ENCODE results near the gene ASCL4. TPM values are rescaled to one million over a fixed set of nuclear protein-coding genes. Genes with fewer than 3 reads are reported as not detected.

ASCL4 gene
- total RNA-seq, 2 experiments from 2014 or later, result not detected

DNA sequence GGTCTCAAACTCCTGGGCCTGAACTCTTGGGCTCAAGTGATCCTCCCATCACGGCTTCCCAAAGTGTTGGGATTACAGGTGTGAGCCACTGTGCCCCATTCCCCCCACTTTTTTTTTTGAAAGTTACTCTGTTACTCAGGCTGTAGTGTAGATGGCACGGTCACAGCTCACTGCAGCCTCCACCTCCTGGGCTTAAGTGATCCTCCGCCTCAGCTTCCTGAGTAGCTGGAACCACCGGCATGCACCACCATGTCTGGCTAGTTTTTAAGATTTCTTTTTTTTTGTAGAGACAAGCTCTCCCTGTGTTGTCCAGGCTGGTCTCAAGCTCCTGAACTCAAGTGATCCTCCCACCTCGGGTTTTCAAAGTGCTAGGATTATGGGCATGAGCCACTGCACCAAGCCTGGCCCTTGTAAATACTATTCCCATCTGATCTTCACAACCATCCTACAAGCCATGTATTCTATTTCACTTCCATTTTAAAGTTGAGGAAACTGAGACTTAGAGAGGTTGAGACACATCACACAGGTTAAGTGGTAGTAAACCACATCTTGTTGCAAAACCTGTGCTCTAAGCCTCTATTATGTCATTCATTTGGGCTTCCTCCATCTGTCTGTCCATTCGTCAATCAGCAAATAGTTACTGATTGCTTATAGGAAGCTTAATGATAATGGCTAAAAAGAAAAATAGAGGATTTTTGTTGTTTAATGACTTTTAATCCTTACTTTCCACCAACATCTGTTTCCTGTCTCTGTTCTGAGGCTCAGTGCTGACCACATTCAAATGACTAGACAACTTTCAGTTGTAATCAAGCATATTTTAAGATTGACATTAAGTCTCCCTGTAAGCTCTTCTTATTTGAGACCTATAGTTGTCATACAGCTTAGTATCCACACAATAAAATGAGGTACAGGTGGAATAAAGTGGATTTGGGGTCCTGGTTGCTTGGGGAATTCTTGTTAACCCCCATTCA, 9.2 kb downstream of the ASCL4 start:
- H3K27ac Mint-ChIP-seq, result no peak overlapping the region
- H3K27me3 Mint-ChIP-seq, result peaks cover 21% of the 10 kb centered on the region
- peaks cover 10% of the 10 kb centered on the region for H3K4me1 Mint-ChIP-seq
- H3K4me3 Mint-ChIP-seq, result no peak overlapping the region
- no peaks in the 10 kb centered on the region for H3K36me3 Mint-ChIP-seq (ENCODE audit: low read depth)
- H3K9me3 Mint-ChIP-seq, result no peaks in the 10 kb centered on the region
- ChIA-PET POLR2A (no interaction called here), CTCF (interaction anchor here (0.6 kb wide), 2 partner anchors 47 to 396 kb away, joined by 3 to 4 read pairs; no protein-coding TSS in a partner anchor)
- no peak for DNase-seq

DNA sequence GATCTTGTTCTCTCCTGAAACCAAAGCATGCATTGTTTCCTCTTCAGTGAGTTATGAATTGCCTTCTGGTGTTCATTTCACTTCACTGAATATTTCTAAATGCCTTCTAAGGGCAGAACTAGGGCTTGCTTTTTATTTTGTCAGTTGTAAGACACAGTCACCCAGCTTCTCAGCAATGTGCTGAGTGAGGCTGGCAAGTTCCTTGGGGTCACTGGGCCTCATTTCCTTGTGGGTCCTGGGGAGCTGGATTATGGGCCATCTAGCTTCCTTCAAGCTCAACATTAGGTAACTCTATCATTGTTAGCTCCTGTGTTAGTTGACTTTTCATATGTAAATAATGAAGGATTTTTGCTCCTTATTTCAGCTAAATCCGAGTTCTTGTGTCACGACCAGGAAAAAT, 13.8 kb downstream of the ASCL4 start:
- CTCF ChIA-PET, result no interaction called here
- H3K4me3 Mint-ChIP-seq, result no peak overlapping the region
- H3K36me3 Mint-ChIP-seq (ENCODE audit: low read depth), result peaks cover 1% of the 10 kb centered on the region
- no peak overlapping the region for H3K27ac Mint-ChIP-seq
- peaks cover 5% of the 10 kb centered on the region for H3K27me3 Mint-ChIP-seq
- POLR2A ChIA-PET, result no interaction called here
- no peak for DNase-seq
- peaks cover 8% of the 10 kb centered on the region for H3K4me1 Mint-ChIP-seq
- peaks cover 9% of the 10 kb centered on the region for H3K9me3 Mint-ChIP-seq

DNA sequence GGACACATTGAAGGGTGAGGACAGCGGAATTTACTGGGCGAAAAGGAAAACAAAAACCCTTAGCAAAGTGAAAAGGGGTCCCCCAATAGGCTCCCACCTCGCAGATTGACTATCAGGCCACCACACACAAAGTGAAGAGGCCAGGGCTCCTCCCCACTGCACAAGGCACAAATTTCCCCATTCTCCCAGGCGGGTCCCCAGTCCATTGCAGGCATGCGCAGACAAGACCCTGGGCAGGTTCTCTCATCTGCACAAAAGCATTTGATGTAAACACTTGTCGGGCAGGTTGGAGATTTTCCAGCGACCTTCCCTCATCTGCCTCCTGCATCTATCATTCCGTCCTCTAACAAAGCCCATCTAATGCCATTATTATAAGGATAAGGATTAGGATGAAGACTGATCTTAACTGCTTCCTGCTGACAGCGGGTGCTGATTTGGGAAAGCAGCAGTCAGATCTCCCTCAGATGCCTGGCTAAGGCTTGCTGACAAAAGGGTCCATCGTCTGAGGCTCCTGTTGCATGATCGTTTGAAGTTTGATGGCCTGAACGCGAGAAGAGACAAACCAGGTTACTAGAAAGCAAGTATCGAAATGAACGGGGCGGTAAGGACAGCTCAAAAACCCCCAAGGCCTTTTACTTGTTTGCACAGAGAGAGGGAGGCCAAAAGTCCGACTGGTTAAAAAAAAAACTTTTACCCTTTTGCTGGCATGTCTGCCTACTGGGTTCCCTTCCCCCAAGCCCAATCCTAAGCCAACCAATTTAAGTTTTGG, 14.4 kb downstream of the ASCL4 start:
- Mint-ChIP-seq H3K27ac (no peak overlapping the region), H3K27me3 (peaks cover 6% of the 10 kb centered on the region), H3K36me3 (ENCODE audit: low read depth) (peaks cover 1% of the 10 kb centered on the region), H3K9me3 (peaks cover 9% of the 10 kb centered on the region), H3K4me1 (peaks cover 3% of the 10 kb centered on the region), H3K4me3 (no peak overlapping the region)
- CTCF ChIA-PET, result no interaction called here
- no peak for DNase-seq
- POLR2A ChIA-PET, result no interaction called here

DNA sequence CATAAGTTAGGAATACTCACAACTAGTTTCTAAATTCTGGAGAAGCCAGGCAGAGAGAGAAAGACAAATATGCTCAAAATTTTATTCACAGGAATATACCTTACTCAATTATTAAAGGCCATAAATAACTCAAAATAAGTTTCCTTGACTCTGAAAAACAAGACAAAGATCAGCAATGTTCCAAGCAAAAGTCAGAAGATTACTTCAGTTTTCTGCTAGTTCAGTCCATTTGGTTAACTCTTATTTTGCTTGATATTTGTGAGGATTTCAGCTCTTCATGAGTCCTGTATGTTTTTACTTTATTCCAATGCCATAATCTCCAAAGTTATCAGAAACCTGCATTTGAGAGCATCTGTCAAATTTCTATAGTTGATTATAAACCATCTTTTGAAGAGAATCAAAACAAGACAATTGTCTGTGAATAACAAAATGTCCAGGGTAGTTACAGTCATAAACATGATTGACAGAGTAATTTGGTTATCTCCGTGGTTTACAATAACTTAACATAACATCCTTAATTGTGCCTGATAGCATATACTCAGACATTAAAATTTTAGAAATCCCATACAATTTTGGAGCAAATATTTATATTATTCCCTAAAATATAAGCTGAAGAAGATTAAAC, 17.1 kb downstream of the ASCL4 start:
- Mint-ChIP-seq H3K4me3 (no peak overlapping the region), H3K9me3 (peaks cover 9% of the 10 kb centered on the region), H3K27ac (no peak overlapping the region), H3K36me3 (ENCODE audit: low read depth) (peaks cover 1% of the 10 kb centered on the region), H3K27me3 (peaks cover 23% of the 10 kb centered on the region), H3K4me1 (no peaks in the 10 kb centered on the region)
- no peak for DNase-seq
- ChIA-PET POLR2A (no interaction called here), CTCF (no interaction called here)

DNA sequence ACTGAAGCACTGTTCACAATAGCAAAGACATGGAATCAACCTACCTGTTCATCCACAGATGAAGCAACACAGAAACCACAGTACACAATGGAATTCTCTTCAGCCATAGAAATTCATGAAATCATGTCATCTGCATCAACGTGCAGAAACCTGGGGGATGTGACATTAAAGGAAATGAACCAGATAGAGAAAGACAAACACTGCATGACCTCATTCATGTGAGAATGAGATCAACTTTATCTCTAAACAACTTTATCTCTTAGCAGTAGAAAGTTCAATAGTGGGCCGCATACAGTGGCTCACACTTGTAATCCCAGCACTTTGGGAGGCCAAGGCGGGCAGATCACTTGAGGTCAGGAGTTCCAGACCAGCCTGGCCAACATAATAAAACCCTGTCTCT, 19.9 kb downstream of the ASCL4 start:
- Mint-ChIP-seq H3K9me3 (peaks cover 9% of the 10 kb centered on the region), H3K4me1 (no peaks in the 10 kb centered on the region), H3K36me3 (ENCODE audit: low read depth) (peaks cover 1% of the 10 kb centered on the region), H3K4me3 (no peak overlapping the region), H3K27ac (no peak overlapping the region), H3K27me3 (peaks cover 30% of the 10 kb centered on the region)
- no peak for DNase-seq
- ChIA-PET POLR2A (no interaction called here), CTCF (interaction anchor here (0.6 kb wide), 1 partner anchor 125 kb away, joined by 3 read pairs; no protein-coding TSS in a partner anchor)

DNA sequence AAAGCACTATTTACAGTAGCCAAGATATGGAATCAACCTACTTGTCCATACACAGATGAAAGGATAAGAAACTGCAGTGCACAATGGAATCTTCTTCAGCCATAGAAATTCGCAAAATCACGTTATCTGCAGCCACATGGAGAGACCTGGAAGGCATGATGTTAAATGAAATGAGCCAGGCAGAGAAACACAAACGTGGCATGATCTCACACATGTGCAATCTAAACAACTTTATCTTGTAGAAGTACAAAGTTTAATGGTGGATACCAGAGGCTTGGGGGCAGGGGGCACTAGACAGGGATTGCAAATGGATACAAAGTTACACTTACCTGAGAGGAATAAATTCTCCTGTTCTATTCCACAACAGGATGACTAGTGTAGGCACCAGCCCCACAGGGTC, 24.1 kb downstream of the ASCL4 start:
- Mint-ChIP-seq H3K9me3 (no peaks in the 10 kb centered on the region), H3K4me1 (no peaks in the 10 kb centered on the region), H3K4me3 (no peak overlapping the region), H3K27me3 (peaks cover 41% of the 10 kb centered on the region), H3K27ac (no peak overlapping the region), H3K36me3 (ENCODE audit: low read depth) (no peaks in the 10 kb centered on the region)
- POLR2A ChIA-PET, result no interaction called here
- CTCF ChIA-PET, result no interaction called here
- DNase-seq, result no peak

DNA sequence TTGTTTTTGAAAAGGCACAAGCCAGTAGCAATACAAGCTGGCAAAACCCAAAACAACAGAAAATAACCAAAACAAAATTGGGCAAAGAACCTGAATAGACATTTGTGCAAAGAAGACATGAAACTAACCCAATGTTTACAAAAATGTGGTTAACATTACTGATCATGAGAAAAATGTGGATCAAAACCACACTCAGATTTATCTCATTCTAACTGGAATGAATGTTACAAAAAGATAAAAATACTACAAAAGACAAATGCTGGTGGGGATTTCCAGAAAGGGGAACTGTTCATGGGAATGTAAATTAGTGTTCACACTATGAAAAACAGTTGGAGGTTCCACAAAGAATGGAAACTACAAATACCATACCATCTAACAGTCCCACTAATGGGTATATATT, 26.6 kb downstream of the ASCL4 start:
- H3K27me3 Mint-ChIP-seq, result peaks cover 26% of the 10 kb centered on the region
- H3K27ac Mint-ChIP-seq, result no peak overlapping the region
- POLR2A ChIA-PET, result no interaction called here
- no peaks in the 10 kb centered on the region for H3K9me3 Mint-ChIP-seq
- DNase-seq, result no peak
- H3K4me1 Mint-ChIP-seq, result no peaks in the 10 kb centered on the region
- no peaks in the 10 kb centered on the region for H3K36me3 Mint-ChIP-seq (ENCODE audit: low read depth)
- CTCF ChIA-PET, result interaction anchor here (1.8 kb wide), 1 partner anchor 11 kb away, joined by 6 read pairs; no protein-coding TSS in a partner anchor
- no peak overlapping the region for H3K4me3 Mint-ChIP-seq

DNA sequence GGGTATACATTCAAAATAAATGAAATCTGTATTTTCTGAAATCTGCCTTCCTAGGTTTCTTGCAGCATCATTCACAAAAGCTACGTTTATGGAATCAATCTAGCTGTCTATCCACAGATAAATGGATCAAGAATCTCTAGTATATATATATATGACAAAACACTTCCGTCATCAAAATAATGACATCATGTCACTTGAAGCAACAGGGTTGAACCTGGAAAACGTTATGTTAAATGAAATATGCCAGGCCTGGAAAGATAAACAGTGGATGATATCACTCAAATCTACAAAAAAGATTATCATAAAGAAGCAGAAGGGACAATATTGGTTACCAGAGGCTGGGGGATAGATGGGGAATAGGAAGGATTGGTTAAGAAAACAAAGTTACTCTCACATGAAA, 28.6 kb downstream of the ASCL4 start:
- POLR2A ChIA-PET, result no interaction called here
- H3K4me3 Mint-ChIP-seq, result no peak overlapping the region
- no peak for DNase-seq
- no peaks in the 10 kb centered on the region for H3K4me1 Mint-ChIP-seq
- H3K9me3 Mint-ChIP-seq, result no peaks in the 10 kb centered on the region
- H3K36me3 Mint-ChIP-seq (ENCODE audit: low read depth), result no peaks in the 10 kb centered on the region
- H3K27ac Mint-ChIP-seq, result no peak overlapping the region
- H3K27me3 Mint-ChIP-seq, result peaks cover 20% of the 10 kb centered on the region
- CTCF ChIA-PET, result interaction anchor here (0.7 kb wide), 1 partner anchor 24 kb away, joined by 4 read pairs; no protein-coding TSS in a partner anchor

DNA sequence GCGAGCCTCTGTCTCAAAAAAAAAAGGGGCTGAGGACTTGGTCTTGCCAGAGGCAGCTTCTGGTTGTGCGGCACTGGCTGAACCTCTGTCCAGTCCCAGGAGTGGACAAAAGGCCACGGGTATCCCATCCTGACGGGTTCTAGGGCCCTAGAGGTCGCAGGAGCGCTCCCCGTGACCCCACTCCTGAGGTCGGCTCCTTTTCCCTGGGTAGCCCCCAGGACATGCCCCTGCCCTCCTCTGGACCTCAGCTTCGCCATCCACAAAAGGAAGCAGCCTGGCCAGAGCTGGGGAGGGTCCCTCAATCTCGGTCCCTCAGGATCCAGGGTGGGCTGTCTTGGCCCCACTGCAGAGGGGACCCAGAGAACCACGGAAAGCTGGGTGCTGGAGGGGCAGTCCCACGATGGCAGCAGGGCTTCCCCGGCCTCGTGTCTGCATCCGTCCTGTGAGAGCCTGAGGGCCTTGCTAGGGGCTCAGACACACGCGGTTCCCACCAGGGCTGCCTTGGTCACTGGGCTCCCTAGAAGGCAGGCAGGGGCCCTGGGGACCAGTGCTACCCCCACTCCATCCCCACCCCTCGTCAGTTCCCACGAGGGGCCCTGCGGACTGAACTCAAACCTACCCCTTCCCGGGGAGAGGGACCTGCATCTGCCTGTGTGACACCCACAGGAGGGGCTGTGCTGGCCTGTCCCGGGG, 31.1 kb downstream of the ASCL4 start:
- Mint-ChIP-seq H3K36me3 (ENCODE audit: low read depth) (no peaks in the 10 kb centered on the region), H3K4me1 (no peaks in the 10 kb centered on the region), H3K27ac (no peak overlapping the region), H3K27me3 (peaks cover 19% of the 10 kb centered on the region), H3K9me3 (no peaks in the 10 kb centered on the region), H3K4me3 (no peak overlapping the region)
- POLR2A ChIA-PET, result no interaction called here
- DNase-seq, result no peak
- CTCF ChIA-PET, result no interaction called here

DNA sequence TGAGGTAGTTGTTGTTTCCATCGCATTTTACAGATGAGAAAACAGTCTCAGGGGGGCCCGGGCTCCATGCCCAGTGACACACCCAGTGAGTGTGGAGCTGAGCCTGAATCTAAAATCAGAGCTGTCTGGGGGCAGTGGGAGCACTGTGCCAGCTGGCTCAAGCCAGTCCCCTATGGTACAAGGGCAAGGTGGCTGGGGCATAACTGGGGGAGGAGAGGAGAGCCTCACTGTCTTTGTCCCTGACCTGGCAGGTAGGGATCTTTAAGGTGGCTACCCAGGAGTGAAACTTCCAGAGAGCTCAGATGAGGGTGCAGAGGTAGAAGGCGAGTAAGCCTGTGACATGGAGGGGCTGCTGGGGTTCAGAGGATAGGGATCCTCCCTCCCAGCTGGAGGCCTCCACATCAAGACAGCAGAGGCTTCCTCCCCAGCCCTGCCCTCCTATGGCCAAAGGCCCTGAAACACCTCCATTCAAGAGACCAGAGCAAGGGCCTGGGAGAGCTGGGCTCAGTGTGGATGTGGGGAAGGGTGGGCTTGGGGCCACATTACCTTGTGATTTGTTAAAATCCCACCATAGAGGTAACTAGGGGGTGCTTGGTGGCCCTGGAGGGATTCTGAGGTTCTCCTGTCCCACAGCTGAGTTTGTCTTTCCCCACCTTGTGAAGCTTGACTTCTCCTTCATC, 33.1 kb downstream of the ASCL4 start:
- Mint-ChIP-seq H3K27me3 (peaks cover 6% of the 10 kb centered on the region), H3K4me3 (no peak overlapping the region), H3K36me3 (ENCODE audit: low read depth) (no peaks in the 10 kb centered on the region), H3K9me3 (no peaks in the 10 kb centered on the region), H3K27ac (peak overlapping the region; percentile 36), H3K4me1 (no peaks in the 10 kb centered on the region)
- POLR2A ChIA-PET, result no interaction called here
- CTCF ChIA-PET, result no interaction called here
- DNase-seq, result no peak

DNA sequence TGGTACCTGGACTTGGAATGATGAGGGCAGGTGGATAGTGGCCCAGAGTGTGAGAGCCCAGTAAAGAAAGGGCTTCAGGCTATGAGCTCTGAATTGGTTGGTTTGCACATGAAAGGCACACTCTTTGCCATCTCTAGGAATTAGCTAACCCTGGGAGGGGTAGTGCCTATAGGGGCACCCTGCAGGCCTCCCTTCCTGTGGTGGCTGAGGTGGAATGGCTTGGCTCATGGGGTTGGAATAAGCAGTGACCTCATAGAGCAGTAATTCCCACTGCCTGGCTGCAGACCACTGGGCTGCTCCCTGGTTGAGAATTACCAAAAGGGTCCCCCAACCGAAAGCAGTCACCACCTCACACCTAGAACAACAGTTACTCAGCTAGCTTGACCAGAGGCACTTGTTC, 42.7 kb downstream of the ASCL4 start:
- ChIA-PET CTCF (no interaction called here), POLR2A (no interaction called here)
- no peaks in the 10 kb centered on the region for H3K36me3 Mint-ChIP-seq (ENCODE audit: low read depth)
- no peak overlapping the region for H3K4me3 Mint-ChIP-seq
- DNase-seq, result no peak
- H3K9me3 Mint-ChIP-seq, result peaks cover 18% of the 10 kb centered on the region
- H3K4me1 Mint-ChIP-seq, result no peaks in the 10 kb centered on the region
- H3K27me3 Mint-ChIP-seq, result no peaks in the 10 kb centered on the region
- no peak overlapping the region for H3K27ac Mint-ChIP-seq

DNA sequence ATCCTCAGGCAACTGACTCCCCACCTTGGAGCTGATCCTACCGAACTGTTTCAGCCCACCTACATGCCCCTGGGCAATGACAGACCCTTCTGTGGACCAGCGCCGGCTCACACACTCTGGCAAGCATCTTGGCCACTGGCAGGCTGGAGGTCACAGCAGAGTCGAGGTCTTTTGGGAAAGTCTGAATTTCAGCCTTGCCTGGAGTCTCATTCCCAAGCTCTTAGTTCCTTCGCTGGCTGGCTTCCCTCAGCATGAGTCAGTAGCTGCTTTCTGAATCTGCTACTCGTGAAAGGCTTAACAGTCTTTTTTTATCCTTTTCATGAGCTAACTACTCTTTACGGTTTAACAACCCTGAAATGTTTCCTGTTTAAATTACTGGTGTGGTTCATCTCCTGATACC, 44.5 kb downstream of the ASCL4 start:
- ChIA-PET CTCF (interaction anchor here (0.6 kb wide), 1 partner anchor 588 kb away, joined by 3 read pairs; no protein-coding TSS in a partner anchor), POLR2A (no interaction called here)
- Mint-ChIP-seq H3K9me3 (peaks cover 22% of the 10 kb centered on the region), H3K36me3 (ENCODE audit: low read depth) (no peaks in the 10 kb centered on the region), H3K4me1 (no peaks in the 10 kb centered on the region), H3K27me3 (no peaks in the 10 kb centered on the region), H3K27ac (no peak overlapping the region), H3K4me3 (no peak overlapping the region)
- no peak for DNase-seq

All from activated CD4-positive, alpha-beta T cell treated with anti-CD3 and anti-CD28 coated beads, Interleukin-2, amount 10 ng/mL, durations not matched to agents 7 days and 5 days (primary cell).